HUDEP-2 (cell line): ENCODE data around the gene CNTFR.
A peak's percentile ranks its signal among the peaks of the same experiment; 100 is the strongest.
"Not testable (repeated sequence)": the region's sequence is repeated elsewhere in the genome, so short reads cannot be mapped to it uniquely, and the experiment has no call there.

Experiments used
- DNase-seq, 76 experiments: peaks; one replicate each; lab custom pipeline; 2025; ENCODE audit not compliant: unreplicated experiment in 76 of 76; lab: John Stamatoyannopoulos, UW

The CNTFR gene, protein sequence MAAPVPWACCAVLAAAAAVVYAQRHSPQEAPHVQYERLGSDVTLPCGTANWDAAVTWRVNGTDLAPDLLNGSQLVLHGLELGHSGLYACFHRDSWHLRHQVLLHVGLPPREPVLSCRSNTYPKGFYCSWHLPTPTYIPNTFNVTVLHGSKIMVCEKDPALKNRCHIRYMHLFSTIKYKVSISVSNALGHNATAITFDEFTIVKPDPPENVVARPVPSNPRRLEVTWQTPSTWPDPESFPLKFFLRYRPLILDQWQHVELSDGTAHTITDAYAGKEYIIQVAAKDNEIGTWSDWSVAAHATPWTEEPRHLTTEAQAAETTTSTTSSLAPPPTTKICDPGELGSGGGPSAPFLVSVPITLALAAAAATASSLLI

DNA sequence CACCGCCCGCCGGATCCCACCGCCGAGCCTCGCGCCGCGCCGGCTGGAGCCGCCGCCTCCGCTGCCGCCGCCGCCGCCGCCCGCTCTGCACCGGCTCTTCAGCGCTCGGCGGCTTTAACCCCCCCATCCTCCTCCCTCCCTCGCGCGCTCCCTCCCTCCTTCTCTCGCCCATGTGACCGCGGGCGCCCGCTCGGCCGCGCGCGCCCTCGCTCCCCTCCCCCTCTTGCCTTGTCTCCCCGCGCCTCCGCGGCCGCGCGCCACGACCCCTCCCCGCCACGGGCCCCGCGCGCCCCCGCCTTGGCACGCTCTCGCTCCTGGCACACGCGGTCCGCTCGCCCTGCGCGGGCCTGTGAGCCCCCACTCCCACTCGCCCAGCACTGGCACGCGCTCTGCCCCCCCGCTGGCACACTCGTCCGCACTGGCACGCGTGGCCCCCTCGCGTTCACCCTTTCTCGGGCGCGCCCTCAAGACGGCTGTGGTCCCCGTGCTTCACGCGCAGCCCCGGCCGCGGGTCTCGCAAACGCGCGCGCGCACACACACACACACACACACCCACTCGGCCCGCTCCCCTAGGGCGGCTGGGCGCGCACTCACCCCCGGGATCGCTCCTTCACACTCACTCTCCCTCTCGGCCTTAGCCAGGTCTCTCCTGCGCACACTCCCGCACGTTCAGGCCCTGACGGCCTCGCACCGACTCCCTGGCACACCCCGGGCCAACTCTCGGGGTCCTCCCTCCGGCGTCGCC is at the start of gene CNTFR:
Gene CNTFR (minus strand): TSS at position 89 of the 745 bp plus-strand sequence. CDS start 20,743 bp downstream, outside the sequence.
- peak in 4 of 76 experiments; percentile 4 to 13 (median 8) for DNase-seq

DNA sequence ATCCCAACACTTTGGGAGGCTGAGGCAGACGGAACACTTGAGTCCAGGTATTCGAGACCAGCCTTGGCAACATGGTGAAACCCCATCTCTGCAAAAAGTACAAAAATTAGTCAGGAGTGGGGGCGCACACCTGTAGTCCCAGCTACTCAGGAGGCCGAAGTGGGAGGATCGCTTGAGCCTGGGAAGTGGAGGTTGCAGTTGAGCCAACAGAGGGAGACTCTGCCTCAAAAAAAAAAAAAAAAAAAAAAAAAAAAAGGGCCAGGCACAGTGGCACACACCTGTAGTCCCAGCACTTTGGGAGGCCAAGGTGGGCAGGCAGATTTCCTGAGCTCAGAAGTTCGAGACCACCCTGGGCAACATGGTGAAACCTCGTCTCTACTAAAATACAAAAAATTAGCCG is 49.8 kb upstream of the CNTFR start:
- DNase-seq = not testable (repeated sequence)

DNA sequence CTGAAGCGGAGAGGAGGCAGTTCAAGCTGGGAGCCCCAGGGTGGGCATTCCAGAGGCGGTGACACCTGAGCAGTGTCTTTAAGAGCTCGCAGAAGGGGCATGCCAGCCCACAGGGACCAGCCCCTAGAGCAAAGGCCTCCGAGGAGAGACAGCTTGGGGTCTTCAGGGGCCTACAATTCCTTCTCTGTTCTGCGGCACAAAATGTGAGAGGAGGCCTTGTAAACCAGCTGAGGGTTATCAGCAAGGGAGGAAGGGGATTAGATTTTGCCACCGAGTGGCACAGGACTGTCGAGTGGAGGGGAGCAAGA is 48.6 kb upstream of the CNTFR start:
- no peak for DNase-seq

DNA sequence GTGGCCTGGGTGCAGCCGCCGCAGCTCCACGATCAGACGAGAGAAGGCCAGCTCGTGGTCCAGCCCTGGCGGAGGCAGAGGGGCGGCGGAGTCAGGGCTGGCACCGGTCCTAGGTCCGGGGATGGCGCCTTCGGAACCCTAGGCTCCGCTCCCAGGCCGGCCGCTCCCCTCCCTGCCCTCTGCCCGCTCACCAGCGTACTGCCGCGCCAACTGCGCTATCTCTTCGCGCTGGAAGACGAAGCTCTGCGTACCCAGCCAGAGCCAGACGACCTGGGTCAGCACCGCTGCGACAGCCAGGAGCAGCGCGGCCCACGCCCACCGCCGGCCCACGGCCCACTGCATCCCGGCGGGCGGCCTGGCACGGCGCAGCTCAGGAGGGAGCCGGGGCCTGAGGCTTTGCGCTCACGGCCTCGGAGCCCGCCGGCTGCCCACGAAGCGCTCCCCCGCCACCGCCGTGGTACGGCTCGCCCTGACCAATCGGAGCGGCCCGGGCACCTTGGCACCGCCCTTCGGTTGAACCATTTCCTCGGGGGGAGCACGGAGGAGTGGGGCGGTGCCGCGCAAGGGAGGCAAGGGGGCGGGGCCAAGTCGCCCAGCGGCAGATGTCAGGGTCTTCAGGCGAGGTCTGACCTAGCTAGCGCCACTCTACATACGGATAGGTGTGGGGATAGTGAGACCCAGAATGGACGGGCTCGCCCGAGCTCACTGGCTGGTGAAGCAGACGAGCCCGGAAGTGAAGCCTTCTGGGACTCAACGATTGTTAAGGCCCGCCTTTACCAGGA is 48.0 kb upstream of the CNTFR start, which contains the start of gene SIGMAR1:
Gene SIGMAR1 (minus strand): TSS at position 432 of the 782 bp plus-strand sequence. CDS start 90 bp downstream, at position 342.
- peak; percentile 10 to 95 (median 88) for DNase-seq

DNA sequence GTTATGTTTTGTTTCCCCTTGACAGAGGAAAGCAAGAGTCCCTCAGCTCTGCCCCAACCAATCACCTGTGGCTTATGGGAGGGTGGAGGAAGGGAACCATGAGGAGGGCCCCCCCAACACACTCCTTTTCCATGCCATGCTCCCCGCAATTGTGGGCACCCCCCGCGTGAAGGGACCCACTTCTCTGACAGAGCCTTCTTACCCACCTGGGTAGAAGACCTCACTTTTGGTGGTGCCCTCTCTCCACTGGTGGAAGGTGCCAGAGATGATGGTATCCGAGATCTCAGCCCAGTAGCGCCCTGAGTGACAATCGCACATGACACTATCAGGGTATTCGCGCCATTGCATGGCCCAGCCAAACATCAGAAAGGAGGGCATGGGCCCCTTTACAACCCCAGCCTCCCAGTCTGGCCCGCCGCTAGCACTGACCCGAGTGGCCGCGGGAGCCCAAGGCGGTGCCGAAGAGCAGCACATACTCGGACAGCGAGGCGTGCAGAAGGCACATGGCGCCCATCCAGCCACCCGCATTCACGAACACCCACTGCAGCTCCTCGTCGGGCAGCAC is 47.3 kb upstream of the CNTFR start:
- DNase-seq = peak in 16 of 76 experiments; percentile 11 to 68 (median 44)

DNA sequence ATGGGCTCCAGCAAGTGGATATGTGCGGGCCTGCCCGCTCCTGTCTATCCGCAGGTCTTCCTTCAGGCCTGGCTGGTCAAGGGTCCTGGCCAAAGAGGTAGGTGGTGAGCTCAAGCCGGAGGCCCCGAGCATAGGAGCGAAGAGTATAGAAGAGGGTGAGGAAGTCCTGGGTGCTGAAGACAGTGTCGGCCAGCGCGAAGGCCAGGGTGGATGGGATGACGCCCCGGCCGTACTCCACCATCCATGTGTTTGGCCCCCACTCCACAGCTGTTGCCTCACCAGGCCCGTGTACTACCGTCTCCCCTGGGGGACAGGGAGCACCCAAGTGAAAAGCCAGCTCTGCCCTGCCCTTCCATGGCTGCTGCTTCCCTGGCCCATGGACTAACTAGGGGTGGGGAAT is 46.0 kb upstream of the CNTFR start:
- DNase-seq = no peak

DNA sequence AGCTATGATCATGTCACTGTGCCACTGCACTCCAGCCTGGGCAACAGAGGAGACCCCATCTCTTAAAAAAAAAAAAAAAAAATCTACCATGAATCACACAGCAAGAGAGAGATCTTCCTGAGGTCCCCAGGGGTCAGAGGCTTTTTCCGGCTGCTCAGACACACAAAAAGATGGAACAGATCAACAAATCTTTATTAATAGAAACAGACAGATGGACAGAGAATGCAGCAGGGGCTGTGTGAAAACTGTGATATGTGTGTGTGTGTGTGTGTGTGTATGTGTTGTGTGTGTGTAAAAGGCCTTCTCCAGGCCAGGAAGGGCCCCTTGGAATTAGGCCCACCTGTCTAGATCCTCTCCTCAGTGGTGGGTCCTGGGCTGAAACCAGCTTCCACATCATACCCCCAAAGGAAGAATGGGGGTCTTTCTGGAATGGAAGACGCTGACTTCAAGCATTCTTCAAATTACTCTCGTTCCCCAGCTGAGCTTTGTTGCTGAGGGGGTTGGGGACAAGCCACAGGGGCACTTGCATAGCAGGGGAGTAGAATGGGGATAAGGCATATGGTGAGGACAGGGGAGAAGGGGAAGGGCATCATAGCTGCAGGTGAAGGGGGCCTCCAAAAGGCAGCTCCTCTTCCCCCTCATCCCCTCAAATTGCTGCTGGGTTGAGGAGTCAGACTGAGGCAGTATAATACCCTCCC is 45.2 kb upstream of the CNTFR start:
- no peak for DNase-seq

DNA sequence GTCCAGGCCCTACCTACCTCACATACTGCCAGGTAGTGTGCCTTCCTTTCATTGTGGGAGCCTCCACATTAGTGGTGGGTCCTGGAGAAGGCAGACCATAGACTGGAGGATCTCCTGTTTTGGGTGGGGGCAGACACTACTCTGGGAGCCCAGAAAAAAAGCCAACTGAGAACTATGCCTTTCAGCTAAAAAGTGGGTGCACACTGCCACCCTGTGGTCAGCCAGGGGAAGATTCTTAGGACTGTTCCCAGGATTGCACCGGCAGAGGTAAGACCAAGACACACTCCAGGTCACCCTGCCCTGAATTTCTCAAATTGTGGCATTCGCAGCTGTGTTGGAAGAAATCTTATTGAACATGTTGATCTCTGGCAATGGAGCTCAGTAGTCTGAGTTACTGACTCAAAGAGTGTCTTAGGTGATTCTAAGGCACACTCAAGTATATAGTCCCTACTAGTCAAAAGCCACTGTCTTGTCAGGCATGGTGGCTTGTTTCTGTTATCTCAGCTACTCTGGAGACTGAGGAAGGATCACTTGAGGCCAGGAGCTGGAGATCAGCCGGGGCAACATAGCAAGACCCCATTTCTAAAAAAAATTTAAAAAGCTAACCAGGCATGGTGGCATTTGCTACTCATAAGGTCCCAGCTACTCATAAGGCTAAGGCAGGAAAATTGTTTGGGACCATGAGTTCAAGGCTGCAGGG is 44.5 kb upstream of the CNTFR start:
- DNase-seq = peak in 69 of 76 experiments; percentile 14 to 81 (median 57)

DNA sequence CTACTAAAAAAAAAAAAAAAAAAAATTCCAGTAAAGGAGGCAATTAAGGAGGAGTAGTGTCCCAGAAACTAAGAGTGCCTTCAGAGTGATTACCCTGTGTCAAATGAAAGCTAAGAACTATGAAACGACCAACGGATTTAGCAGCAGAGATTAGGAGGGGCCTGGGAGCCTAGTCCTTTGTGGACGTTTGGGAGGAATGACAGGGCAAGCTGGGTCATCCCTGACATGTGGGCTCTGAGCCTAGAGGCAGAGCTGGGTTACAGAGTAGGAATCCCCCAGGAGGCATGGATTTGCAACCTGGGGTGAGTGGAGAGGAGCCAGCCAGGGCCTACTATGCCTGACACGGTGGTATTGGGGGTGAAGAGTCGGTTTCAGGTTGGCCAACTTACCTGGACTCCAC is 43.6 kb upstream of the CNTFR start:
- DNase-seq = no peak

DNA sequence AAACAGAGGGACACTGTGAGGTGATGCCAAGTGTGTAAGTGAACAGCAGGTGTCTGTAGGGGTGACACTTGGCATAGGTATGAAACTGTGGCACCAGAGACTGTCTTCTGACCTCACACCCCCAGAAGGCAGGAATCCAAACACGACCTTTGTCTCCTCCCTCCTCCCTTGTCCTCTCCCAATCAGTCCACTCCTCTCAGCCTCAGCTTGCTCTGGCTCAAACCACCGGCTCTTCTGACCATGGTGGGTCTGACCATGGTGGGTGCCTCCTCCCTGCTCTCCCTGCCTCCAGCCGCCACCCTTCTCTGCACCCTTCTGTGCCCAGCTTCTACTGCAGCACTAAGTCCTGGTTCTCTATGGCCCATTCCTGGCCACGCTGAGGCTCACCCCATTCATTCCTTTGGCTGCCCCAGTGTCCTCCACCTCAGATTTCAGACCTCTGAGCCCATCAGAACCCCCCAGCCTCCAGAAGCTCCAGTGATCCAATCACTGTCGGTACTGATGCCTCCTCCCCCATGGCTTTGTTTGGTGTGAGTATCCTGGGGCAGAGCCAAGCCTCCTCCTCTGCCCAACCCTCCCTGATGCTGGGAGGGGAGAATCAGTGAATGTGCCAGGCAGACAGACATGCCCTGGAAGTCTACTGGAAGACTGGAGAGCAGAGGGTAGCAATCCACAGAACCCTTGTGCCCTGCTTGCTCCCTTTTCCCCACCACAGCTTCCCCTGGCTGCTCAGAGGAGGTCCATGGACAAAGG is 41.1 kb upstream of the CNTFR start:
- DNase-seq = peak in 1 of 76 experiments; percentile 9

DNA sequence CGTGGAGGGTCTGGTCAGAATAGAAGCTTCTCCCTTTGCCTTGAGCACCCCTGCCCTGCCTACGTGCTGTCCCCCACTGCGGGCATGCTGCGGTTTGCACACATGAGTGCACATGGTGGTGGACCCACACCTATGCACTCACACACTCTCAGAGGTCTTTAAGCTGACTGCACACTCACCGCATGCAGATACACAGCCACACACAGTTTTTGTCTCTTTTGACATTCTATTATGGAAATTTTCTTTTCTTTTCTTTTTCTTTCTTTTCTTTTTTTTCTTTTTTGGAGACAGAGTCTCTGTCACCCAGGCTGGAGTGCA is 39.9 kb upstream of the CNTFR start:
- no peak for DNase-seq

DNA sequence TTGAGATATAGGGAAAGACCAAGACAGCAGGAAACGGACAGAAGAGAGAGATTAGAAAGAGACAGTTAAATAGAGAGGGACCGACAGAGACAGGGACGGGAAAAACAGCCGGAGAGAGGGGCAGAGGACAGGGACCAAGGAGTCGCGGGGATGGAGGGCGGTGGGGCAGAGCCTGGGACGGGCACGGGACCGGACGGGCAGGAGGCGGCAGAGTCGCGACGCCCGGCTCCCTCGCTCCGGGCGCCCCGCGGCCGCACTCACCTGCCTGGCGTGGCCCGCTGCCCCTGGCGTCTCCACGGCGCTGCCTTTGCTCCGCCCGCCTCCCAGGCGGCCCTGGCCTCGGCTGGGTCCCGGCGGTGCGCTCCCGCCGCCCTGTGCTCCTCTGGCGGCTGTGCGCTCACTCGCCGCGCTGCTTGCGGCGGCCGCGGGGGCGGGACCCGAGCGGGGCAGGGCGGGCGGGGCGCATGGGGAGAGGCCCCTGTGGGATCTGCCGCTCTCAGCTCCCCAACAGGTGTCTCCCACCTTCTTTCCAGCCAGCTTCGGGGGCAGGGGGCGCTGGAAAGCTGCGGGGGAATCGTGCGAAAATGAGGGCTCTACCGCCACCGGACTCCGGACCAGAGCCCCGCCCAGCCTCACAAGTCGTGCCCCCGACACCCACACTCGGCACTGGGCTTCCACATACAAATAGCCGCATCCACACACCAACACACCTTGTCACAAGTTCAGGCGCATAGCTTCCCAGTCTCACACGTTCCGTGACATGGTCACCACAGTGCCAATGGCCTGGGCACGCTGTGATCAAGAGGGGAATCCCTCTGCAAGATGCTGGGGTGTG is 39.3 kb upstream of the CNTFR start, which contains the start of gene ARID3C:
Gene ARID3C (minus strand): TSS at position 411 of the 835 bp plus-strand sequence. CDS start 1,052 bp downstream, outside the sequence.
- peak in 15 of 76 experiments; percentile 6 to 34 (median 21) for DNase-seq

DNA sequence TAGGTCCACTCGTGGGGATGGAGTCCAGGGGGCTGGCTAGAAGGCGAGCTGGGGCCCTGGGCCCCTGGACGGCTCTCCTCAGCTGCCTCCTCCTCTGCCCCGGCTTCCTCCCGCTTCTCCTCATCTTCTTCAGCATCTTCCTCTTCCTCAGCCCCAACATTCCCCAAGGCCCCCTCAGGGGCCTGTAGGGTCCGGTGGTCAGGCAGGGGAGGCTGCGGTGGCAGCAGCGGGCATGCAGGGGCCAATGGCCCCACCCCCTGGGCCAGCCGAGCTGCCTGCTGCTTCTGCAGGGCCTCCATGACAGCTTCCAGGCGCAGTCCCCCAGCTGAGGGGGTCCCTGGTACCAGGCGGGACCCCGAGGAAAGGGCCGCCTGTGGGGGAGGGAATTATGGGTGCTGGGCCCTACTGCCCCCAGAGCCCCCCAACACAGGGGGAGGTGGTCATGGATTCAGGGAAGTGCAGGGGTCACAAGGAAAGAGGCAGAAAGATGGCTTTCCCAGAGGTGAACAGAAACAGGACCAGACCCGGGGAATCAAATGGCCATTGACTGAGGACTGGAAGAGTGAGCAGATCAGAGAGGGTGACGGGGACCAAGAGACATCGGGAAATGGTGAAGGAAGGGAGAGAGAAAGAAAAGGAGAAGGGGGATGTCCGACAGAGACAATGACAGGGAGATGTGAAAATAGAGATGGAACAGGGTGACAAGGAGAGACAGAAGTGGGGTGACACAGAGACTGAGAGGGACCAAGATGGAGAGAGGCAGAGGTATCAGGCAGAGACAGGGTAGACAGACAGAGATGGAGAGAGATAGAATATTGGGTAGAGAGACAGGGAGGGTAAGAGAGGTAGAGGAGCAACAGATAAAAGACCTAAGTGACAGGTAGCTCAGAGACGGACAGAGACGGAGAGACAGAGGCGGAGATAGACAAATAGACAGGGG is 38.5 kb upstream of the CNTFR start:
- no peak for DNase-seq

DNA sequence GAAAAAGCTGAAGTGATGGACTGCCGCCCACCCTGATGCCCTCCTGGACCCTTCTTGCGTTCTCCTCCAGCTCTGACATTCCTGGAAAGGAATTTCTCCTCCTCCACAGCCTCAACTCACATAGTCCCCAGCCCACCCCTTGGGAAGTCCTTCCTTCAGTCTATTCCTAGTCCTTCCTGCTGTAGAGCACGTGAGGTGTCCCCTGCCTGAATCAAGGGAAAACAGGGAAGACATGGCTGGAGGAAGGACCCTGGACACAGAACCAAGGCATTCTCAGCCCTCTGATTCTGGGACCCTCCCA is 35.6 kb upstream of the CNTFR start:
- no peak for DNase-seq

DNA sequence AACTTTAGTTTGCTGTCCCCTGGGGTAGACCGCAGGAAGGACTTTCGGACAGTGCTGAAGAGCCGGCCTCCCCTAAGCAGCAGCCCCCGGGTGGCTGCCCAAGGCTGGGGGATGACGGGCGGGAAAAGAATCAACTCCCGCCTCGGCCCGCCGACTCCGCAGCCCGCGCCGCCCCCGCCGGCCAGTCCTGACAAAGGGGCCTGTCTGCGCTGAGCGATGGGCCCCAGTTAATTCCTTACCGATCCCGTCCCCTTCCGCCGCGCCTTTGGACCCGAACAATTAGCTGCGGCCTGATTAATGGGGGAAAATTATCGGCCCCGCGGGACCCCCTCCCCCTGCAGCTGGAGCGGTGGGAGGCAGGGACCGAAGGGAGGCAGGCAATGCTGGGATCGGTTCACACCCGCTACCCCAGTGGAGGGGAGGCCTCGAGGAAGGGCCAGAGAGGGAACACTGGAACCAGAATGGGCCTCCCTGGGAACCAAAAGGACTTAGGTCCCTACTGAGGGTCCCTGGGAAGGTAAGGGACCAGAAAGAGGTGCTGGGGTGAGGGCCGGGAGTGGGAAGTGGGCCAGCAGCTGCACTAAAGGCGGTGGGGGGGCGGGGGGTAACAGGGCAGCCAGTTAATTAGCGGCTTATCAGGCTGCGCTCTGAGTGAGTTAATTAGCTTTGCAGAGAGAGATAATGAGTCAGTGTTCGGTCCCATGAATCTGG is 35.1 kb upstream of the CNTFR start:
- DNase-seq = no peak

DNA sequence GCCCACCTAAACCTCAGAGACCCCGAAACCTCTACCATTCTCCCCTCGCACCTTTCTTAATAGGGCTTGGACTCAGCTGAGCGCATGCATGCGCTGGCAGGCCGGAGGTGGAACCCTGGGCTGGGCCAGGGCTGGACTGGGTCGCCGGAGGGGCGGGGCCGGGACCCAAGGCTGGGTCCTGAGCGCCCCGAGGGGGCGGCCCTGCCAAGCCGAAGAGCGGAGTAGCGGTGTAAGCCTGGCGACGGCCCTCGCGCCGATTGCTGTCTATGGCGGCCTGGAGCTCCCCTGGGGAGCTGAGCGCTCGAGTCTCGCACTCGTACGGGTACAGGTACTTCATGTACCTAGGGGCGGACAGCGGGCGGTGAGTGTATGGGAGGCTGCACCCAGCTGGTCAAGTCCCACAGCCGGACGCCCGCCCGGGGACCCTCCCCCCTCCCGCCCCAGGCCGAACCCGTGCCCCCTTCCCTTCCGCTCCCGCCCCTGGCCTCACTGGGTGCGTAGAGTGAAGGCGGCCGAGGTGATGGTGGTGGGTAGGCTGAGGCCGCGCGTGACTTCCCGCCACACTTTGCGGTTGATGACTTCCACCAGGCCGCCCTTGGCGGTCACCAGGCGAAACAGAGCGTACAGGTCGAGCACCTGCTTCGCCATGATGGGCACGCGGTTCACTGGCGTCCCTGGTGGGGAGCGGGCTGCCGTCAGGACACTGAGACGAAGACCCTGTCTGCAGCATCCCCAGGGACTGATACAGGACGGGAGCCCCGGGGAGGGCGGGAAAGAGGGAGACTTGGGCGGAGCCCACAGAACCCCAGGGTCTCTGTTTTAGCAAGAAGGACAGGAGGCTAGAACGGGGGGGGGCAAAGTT is 34.1 kb upstream of the CNTFR start:
- no peak for DNase-seq
